Measurements from ENCODE around the gene BAIAP2.

The BAIAP2 gene

DNA sequence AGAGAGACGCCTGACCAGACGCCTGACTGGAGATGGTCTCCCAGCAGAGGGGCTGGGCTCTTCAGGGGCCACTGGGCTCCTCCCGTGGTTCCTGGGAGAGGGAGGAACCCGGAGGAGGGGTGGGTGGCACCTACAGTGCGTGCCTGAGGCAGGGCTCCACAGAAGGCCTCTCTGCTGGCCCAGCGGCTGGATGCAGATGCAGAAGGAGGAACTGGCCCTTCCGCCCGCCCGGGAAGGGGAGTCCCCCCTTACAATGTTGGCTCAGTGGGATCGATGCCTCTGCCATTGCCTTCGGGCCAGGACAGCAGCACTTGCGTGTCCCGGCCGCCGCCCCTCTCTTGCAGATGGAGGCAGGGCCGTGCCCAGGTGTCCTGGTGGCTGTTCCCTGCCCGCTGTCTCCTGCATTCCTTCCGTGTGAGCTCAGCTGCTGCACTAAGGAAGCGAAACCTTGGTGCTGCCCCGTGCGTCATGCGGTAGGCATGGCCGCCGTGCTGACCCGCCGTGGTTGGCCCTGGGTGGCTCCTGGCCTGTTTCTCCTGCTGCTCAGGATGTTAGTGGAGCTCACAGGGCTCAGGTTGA is 15.1 kb downstream of the BAIAP2 start:
- peak; percentile 18 for DNase-seq
- Histone ChIP-seq H3K27me3 (replicated peaks) (no peaks in the 10 kb centered on the region), H3K36me3 (replicated peaks) (no peaks in the 10 kb centered on the region), H3K27ac (no peak overlapping the region), H3K4me3 (ENCODE audit: low read depth, low read length) (no peak overlapping the region)
- TF ChIP-seq CTCF (IDR thresholded peaks at IDR 0.05; ENCODE audit: low read depth, low read length, missing control alignments), result no peak
- in situ Hi-C loops (cut with HindIII; ENCODE audit: low pct_ligation_motif_present, low sequenced_read_pairs), result no loop called here

GRCh38 chr17:81050645-81051625 is 16.0 kb downstream of the BAIAP2 start:
- in situ Hi-C loops (cut with HindIII; ENCODE audit: low pct_ligation_motif_present, low sequenced_read_pairs), result no loop called here
- no peaks in the 10 kb centered on the region for H3K27me3 ChIP-seq (replicated peaks)
- no peak for TF ChIP-seq CTCF (IDR thresholded peaks at IDR 0.05; ENCODE audit: low read depth, low read length, missing control alignments)
- H3K27ac ChIP-seq, result no peak overlapping the region
- DNase-seq, result no peak
- no peak overlapping the region for H3K4me3 ChIP-seq (ENCODE audit: low read depth, low read length)
- no peaks in the 10 kb centered on the region for H3K36me3 ChIP-seq (replicated peaks)

- TF ChIP-seq CTCF (IDR thresholded peaks at IDR 0.05; ENCODE audit: low read depth, low read length, missing control alignments), result no peak
- H3K36me3 ChIP-seq (replicated peaks), result no peaks in the 10 kb centered on the region
- no peak overlapping the region for H3K4me3 ChIP-seq (ENCODE audit: low read depth, low read length)
- no peak for DNase-seq
- in situ Hi-C loops (cut with HindIII; ENCODE audit: low pct_ligation_motif_present, low sequenced_read_pairs), result no loop called here
- no peaks in the 10 kb centered on the region for H3K27me3 ChIP-seq (replicated peaks)
- no peak overlapping the region for H3K27ac ChIP-seq
Observed at GRCh38 chr17:81052199-81052997, 17.4 kb downstream of the BAIAP2 start.

DNA sequence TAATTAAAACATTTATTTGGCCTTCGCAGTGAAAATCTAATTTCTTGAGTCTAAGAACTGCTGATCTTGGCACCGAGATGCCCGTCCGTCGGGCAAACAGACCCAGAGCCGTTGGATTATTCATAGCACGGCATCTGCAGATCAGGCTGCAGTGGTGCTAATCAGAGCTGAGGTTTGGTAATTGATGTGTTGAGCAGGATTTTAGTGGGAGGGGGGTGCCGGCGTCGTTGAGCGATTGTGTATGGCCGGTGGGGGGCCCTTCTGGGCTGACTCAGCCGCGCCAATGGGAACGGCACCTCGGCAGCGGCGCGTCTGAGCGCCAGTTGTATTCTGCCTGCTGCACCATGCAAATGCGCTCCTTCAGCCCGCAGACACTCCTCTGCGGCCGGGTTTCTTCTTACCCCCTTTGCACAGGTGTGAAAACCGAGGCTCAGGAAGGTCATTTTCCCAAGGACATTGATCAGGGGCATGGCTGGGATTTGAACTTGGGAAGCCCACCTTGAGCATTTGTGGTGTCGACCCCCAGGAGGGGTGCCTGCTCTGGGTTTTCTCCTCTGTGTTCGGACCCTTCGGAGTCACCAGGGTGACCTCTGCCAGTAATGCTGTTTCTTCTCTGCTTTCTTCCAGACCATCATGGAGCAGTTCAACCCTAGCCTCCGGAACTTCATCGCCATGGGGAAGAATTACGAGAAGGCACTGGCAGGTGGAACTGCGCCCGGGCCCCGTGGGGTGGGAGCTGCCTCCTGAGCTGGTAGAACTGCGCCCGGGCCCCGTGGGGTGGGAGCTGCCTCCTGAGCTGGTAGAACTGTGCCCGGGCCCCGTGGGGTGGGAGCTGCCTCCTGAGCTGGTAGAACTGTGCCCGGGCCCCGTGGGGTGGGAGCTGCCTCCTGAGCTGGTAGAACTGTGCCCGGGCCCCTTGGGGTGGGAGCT is 18.4 kb downstream of the BAIAP2 start:
- in situ Hi-C loops (cut with HindIII; ENCODE audit: low pct_ligation_motif_present, low sequenced_read_pairs), result no loop called here
- H3K36me3 ChIP-seq (replicated peaks), result no peaks in the 10 kb centered on the region
- no peak overlapping the region for H3K4me3 ChIP-seq (ENCODE audit: low read depth, low read length)
- TF ChIP-seq CTCF (IDR thresholded peaks at IDR 0.05; ENCODE audit: low read depth, low read length, missing control alignments), result no peak
- no peak for DNase-seq
- H3K27ac ChIP-seq, result no peak overlapping the region
- no peaks in the 10 kb centered on the region for H3K27me3 ChIP-seq (replicated peaks)

DNA sequence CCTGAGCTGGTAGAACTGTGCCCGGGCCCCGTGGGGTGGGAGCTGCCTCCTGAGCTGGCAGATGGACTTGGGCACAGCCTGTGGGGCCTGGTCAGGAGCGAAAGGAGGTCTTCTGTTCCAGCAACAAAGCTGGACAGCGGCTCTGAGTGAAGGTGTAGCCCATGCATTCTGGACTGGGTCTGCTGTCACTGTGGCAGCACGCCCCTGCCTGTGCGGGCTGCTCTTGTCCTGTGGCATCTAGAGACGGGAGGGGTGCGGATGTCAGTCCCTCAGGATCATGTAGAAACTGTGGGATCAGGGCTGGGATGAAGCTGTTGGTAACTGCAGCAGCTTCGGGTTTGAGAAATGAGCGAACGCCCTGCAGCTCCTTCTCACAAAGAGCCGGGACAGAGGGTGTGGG is 19.4 kb downstream of the BAIAP2 start:
- in situ Hi-C loops (cut with HindIII; ENCODE audit: low pct_ligation_motif_present, low sequenced_read_pairs), result no loop called here
- no peak overlapping the region for H3K4me3 ChIP-seq (ENCODE audit: low read depth, low read length)
- no peaks in the 10 kb centered on the region for H3K27me3 ChIP-seq (replicated peaks)
- H3K27ac ChIP-seq, result no peak overlapping the region
- peaks cover 2% of the 10 kb centered on the region for H3K36me3 ChIP-seq (replicated peaks)
- no peak for DNase-seq
- TF ChIP-seq CTCF (IDR thresholded peaks at IDR 0.05; ENCODE audit: low read depth, low read length, missing control alignments), result no peak

Data from brain microvascular endothelial cell (primary cell).